GM19324 (cell line): ENCODE results near the gene AKAP6.

Source experiments
- ATAC-seq: cut with Tn5 transposase; IDR thresholded peaks from one replicate; pipeline ENCODE4 v1.9.1; 2021; ENCODE audit warnings: mild to moderate bottlenecking, moderate library complexity; ENCODE audit not compliant: unreplicated experiment, low FRiP score

Gene AKAP6

GRCh38 chr14:32514681-32515080 is 185.6 kb downstream of the AKAP6 start:
- ATAC-seq = no peak

- no peak for ATAC-seq
Measured at GRCh38 chr14:32524609-32525375, 195.7 kb downstream of the AKAP6 start.

GRCh38 chr14:32525591-32525990 is 196.5 kb downstream of the AKAP6 start:
- ATAC-seq = no peak

- no peak for ATAC-seq
Measured at GRCh38 chr14:32530800-32531199, 201.7 kb downstream of the AKAP6 start.

GRCh38 chr14:32531942-32532515 is 202.9 kb downstream of the AKAP6 start:
- ATAC-seq = no peak

GRCh38 chr14:32534145-32534544 is 205.0 kb downstream of the AKAP6 start:
- ATAC-seq = no peak

GRCh38 chr14:32536175-32536574 is 207.1 kb downstream of the AKAP6 start:
- no peak for ATAC-seq

- no peak for ATAC-seq
Measured at GRCh38 chr14:32537166-32537565, 208.1 kb downstream of the AKAP6 start.

GRCh38 chr14:32542507-32542906 is 213.4 kb downstream of the AKAP6 start:
- no peak for ATAC-seq

GRCh38 chr14:32545095-32545494 is 216.0 kb downstream of the AKAP6 start:
- no peak for ATAC-seq

- no peak for ATAC-seq
Measured at GRCh38 chr14:32545506-32546210, 216.6 kb downstream of the AKAP6 start.

- no peak for ATAC-seq
Measured at GRCh38 chr14:32546246-32546645, 217.1 kb downstream of the AKAP6 start.

- no peak for ATAC-seq
Measured at GRCh38 chr14:32552766-32553165, 223.7 kb downstream of the AKAP6 start.

- no peak for ATAC-seq
Measured at GRCh38 chr14:32559048-32559447, 229.9 kb downstream of the AKAP6 start.

GRCh38 chr14:32559590-32559989 is 230.5 kb downstream of the AKAP6 start:
- ATAC-seq = no peak

- ATAC-seq = no peak
Measured at GRCh38 chr14:32560209-32560857, 231.2 kb downstream of the AKAP6 start.

GRCh38 chr14:32561520-32561919 is 232.4 kb downstream of the AKAP6 start:
- ATAC-seq = no peak

- ATAC-seq = no peak
Measured at GRCh38 chr14:32564596-32564995, 235.5 kb downstream of the AKAP6 start.

- no peak for ATAC-seq
Measured at GRCh38 chr14:32565256-32565655, 236.2 kb downstream of the AKAP6 start.

- no peak for ATAC-seq
Measured at GRCh38 chr14:32567543-32568384, 238.7 kb downstream of the AKAP6 start.
